Measurements from ENCODE around the gene CYP1A1. TPM values are rescaled to one million over a fixed set of nuclear protein-coding genes. Genes with fewer than 3 reads are reported as not detected.
A peak's percentile ranks its signal among the peaks of the same experiment; 100 is the strongest.
"Not testable (repeated sequence)": the region's sequence is repeated elsewhere in the genome, so short reads cannot be mapped to it uniquely, and the experiment has no call there.

Gene CYP1A1
- total RNA-seq, 4 donors from 2014 or later: 0.18 to 1.1 TPM; not detected in 2

- no peak overlapping the region for H3K4me3 ChIP-seq
- peaks cover 8 to 19% (median 9%) of the 10 kb centered on the region in 3 donors for H3K4me1 ChIP-seq
- WGBS, 2 donors: 69 to 85% methylated on average over 6 of the region's 7 CpGs
- H3K27me3 ChIP-seq: peaks cover 0 to 93% (median 0%) of the 10 kb centered on the region in 4 donors
- no peak for TF ChIP-seq POLR2A (IDR thresholded peaks at IDR 0.05)
- TF ChIP-seq, protein P1, sequence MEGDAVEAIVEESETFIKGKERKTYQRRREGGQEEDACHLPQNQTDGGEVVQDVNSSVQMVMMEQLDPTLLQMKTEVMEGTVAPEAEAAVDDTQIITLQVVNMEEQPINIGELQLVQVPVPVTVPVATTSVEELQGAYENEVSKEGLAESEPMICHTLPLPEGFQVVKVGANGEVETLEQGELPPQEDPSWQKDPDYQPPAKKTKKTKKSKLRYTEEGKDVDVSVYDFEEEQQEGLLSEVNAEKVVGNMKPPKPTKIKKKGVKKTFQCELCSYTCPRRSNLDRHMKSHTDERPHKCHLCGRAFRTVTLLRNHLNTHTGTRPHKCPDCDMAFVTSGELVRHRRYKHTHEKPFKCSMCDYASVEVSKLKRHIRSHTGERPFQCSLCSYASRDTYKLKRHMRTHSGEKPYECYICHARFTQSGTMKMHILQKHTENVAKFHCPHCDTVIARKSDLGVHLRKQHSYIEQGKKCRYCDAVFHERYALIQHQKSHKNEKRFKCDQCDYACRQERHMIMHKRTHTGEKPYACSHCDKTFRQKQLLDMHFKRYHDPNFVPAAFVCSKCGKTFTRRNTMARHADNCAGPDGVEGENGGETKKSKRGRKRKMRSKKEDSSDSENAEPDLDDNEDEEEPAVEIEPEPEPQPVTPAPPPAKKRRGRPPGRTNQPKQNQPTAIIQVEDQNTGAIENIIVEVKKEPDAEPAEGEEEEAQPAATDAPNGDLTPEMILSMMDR (IDR thresholded peaks at IDR 0.05): no peak
- H3K36me3 ChIP-seq: no peaks in the 10 kb centered on the region
- no peaks in the 10 kb centered on the region for H3K9me3 ChIP-seq
- intact Hi-C loops (cut with DNase I): no loop called here
- H3K27ac ChIP-seq: no peak overlapping the region
- DNase-seq: no peak
These were observed 5.4 kb upstream of the CYP1A1 start for GRCh38 chr15:74730619-74731316.

DNA sequence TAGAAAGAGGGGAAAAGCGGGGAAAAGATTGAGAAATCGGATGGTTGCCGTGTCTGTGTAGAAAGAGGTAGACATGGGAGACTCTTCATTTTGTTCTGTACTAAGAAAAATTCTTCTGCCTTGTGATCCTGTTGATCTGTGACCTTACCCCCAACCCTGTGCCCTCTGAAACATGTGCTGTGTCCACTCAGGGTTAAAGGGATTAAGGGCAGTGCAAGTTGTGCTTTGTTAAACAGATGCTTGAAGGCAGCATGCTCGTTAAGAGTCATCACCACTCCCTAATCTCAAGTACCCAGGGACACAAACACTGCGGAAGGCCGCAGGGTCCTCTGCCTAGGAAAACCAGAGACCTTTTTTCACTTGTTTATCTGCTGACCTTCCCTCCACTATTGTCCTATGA lies 4.0 kb upstream of the CYP1A1 start:
- DNase-seq; H3K4me3 ChIP-seq; H3K27ac ChIP-seq; intact Hi-C loops (cut with DNase I); H3K9me3 ChIP-seq; H3K36me3 ChIP-seq: not testable (repeated sequence)
- 70 to 75% methylated on average over 2 to 4 of the region's 6 CpGs for WGBS, 2 donors
- peaks cover 0 to 90% (median 0%) of the 10 kb centered on the region in 4 donors for H3K27me3 ChIP-seq
- peaks cover 8 to 26% (median 9%) of the 10 kb centered on the region in 3 donors for H3K4me1 ChIP-seq

GRCh38 chr15:74728699-74729098 lies 3.4 kb upstream of the CYP1A1 start:
- intact Hi-C loops (cut with DNase I); H3K27ac ChIP-seq; H3K4me3 ChIP-seq; DNase-seq; H3K9me3 ChIP-seq; H3K36me3 ChIP-seq: not testable (repeated sequence)
- peaks cover 8 to 26% (median 9%) of the 10 kb centered on the region in 3 donors for H3K4me1 ChIP-seq
- H3K27me3 ChIP-seq: peaks cover 0 to 83% (median 0%) of the 10 kb centered on the region in 4 donors
- no CpG with 5 or more reads among the region's 30 CpGs for WGBS, 2 donors

- Histone ChIP-seq H3K4me1 (peaks cover 8 to 26% (median 9%) of the 10 kb centered on the region in 3 donors), H3K4me3 (no peak overlapping the region), H3K36me3 (no peaks in the 10 kb centered on the region), H3K27ac (no peak overlapping the region), H3K27me3 (peaks cover 0 to 74% (median 0%) of the 10 kb centered on the region in 4 donors), H3K9me3 (no peaks in the 10 kb centered on the region)
- DNase-seq: no peak
- WGBS, 2 donors: 46 to 62% methylated on average over 6 to 7 of the region's 7 CpGs
- TF ChIP-seq, protein P1 (IDR thresholded peaks at IDR 0.05): no peak
- no peak for TF ChIP-seq POLR2A (IDR thresholded peaks at IDR 0.05)
- intact Hi-C loops (cut with DNase I): no loop called here
These were observed 2.4 kb upstream of the CYP1A1 start for GRCh38 chr15:74727727-74728126.

GRCh38 chr15:74726774-74727164 lies 1.4 kb upstream of the CYP1A1 start:
- peak overlapping the region in 1 of 4 donors; percentile 62 for H3K27ac ChIP-seq
- H3K4me1 ChIP-seq: peaks cover 8 to 26% (median 9%) of the 10 kb centered on the region in 3 donors
- DNase-seq: no peak
- H3K4me3 ChIP-seq: peak overlapping the region; percentile 38 to 65 (median 56)
- peaks cover 0 to 64% (median 0%) of the 10 kb centered on the region in 4 donors for H3K27me3 ChIP-seq
- intact Hi-C loops (cut with DNase I): no loop called here
- TF ChIP-seq, protein P1 (IDR thresholded peaks at IDR 0.05): no peak
- no peak for TF ChIP-seq POLR2A (IDR thresholded peaks at IDR 0.05)
- no peaks in the 10 kb centered on the region for H3K9me3 ChIP-seq
- WGBS, 2 donors: 9 to 42% methylated on average over 5 to 21 of the region's 24 CpGs
- no peaks in the 10 kb centered on the region for H3K36me3 ChIP-seq

All from esophagus squamous epithelium (tissue), 5 donors.